Femur (tissue), 1 donor: ENCODE results near the gene PWP1.

Source experiments
- DNase-seq: peaks from one replicate; pipeline ENCODE4 v3.0.0-alpha.2; 2017

PWP1 gene

DNA sequence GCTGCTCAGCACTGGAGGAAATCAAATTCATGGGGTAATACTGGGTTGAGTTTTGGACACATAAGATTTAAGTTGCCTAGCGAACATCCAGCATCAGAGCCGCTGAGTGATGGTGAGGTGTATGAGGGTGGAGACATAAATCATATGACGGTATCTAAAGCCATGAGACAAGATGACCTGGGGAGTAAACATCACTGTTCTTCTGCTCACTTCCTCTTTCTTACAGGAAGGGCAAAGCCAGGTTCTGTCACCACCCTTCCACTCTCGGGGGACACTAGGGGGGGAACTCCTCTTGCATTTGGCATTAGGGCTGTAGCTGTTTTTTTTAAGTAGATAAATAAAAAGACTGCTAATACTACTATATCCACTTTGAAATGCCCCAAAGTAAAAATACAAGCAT lies 51.3 kb downstream of the PWP1 start:
- DNase-seq, result no peak

DNA sequence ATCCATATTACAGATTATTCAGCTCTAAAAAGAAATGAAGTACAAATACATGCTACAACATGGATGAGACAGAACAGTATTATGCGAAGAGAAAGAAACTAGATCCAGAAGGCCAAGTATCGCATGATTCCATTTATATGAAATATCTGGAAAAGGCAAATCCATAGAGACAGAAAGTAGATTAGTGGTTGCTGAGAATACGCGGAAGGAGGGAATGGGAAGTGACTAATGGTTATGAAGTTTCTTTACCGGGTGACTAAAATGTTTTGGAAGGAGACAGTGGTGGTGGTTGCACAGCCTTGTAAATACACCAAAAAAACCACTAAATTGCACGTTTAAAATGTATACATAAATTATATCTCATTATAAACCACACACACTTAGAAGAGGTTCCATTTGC lies 62.9 kb downstream of the PWP1 start:
- no peak for DNase-seq

DNA sequence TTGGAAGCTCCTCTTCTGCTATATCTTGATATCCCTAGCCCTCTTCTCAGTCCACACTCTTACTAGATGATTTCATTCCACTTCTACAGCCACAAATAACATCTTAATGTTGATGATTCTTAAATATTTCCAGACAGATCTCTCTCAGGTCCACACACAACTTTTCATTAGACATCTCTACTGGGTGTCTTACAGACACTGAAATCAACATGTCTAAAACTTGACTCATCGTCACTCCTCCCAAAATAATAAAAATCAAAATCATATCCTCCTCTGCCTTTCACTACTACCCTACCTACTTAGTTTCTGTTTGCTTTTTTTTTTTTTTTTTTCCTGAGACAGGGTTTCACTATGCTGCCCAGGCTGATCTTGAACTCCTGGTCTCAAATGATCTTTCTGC lies 63.5 kb downstream of the PWP1 start:
- no peak for DNase-seq

DNA sequence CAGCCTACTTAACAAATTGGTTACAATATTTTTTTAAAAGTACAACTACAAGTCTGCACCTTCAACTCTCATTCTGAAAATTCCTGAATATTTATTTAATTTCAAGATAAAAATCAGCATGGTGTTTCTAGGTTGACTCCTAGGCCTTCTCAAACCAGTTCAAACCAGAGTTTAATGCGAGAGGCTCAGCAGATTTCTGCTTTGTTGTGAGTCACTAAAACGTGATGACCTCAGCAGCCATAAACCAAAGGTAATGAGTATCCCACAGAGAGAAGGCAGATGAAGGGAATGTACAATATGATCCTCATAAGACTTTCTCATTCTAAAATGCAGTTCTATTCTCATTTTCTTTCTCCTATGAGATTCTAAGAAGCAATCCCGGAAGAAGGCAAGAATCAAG lies 73.8 kb downstream of the PWP1 start:
- no peak for DNase-seq

DNA sequence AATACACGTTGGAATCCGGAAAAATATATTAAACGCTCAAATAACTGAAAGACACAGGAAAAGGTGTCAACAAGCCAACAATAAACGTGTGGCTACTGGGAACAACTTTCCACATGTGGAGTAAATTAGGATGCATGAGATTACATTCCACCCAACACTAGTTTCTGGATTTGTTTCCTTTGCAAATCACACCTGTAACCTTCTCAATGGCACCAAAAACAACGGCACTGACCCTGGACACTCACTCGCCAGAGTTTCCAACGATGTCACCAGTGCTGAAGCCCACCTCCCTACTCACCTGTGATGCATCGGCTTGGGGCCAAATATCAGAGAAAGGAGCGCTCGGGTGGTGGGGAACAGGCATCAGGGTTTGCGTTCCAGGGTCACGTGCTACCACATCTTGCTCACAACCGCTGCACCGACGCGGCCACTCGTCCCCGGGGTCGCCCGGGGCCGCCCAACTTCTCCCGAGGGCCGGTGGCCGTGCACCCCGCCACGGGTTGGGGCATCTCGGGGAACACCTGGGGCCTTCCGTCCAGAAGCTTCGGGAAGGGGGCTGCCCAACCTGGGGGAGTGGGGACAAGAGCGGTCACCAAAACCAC lies 74.7 kb downstream of the PWP1 start:
- no peak for DNase-seq

DNA sequence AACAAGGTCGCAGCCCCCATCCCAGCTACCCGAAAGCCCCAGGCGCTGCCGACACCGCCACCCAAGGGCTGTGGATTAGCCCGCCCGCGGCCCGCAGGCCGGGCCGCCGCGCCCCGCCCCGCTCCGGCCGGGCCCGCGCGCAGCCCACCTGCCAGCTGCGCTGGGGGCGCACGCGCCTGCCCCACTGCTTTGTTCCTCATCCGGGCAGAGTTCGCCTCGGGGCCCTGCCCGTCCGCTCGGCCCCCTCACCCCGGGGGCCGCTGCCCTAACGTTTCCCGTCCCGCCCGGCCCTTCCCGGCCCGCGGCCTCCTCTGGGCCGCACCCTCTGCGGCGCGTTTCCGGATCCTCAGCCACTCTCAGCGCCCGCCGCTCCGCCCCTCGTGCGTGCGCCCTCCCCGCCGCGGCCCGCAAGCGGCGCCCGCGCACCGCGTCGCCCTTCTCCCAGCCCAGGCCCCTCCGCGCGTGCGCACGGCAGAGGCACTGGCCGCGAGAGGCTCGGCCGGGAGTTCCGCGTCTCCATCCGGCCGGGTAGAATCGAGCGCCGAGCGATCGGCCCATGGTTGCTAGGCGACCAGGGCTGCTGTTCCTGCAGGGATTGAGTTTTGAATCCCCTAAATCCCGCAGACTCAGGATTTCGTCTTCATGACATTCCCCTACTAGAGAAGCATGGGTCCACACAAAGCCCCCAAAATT lies 75.4 kb downstream of the PWP1 start, which contains the start of gene PRDM4:
Gene PRDM4, minus strand, starts transcription at position 329 of the 693 bp plus-strand sequence. CDS start 622 bp downstream, outside the sequence.
- DNase-seq, result peak; percentile 97

DNA sequence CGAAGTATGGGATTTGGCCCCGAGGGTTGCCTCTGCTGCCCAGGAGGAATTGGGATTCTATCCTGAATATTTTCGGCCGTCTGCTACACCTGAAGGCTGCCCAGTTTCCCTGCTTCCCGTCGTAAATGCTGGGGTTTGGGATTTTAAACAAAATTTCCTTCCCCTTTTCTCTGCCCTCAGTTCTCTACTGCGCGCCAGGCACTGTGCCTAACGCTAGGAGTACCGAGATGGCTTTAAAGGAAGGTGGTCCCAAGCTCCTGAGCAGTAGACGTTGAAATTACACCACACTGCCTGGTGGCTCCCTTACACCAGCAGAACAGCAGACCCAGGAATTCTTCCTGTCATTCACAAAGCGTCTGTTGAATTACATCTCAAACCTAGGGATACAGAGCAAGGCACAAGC lies 75.9 kb downstream of the PWP1 start:
- no peak for DNase-seq
